HEK293 (cell line): ENCODE results near the gene TRIM2.

Source experiments
- CTCF ChIA-PET: fragments of 350-600 bp; formaldehyde crosslinking; extraction: SDS; loops from one replicate; lab custom pipeline; 2021; ENCODE audit warnings: antibody characterized with exemption; lab: Yijun Ruan, JAX
- POLR2A ChIA-PET: fragments of 300-600 bp; formaldehyde crosslinking; extraction: SDS; loops from one replicate; lab custom pipeline; 2020; ENCODE audit warnings: antibody characterized with exemption, inconsistent platforms; lab: Yijun Ruan, JAX
- H3K27ac ChIP-seq: fragments of 200-500 bp; sonication (Bioruptor generic); 2 replicates; pipeline ENCODE4 v1.5.1; 2014; ENCODE audit warnings: low read depth, low read length, control low read depth, inconsistent platforms; ENCODE audit errors: extremely low read depth
- H3K36me3 ChIP-seq, 2 experiments: fragments of 200-500 bp in 1 of 2; sonication (Bioruptor generic) in 1 of 2; 1 replicate in 1 of 2; 2 replicates in 1 of 2; pipeline ENCODE4 v1.5.1; 2014 to 2017; ENCODE audit warnings: inconsistent platforms in 2 of 2, low read length in 2 of 2; ENCODE audit not compliant: control insufficient read depth in 2 of 2, insufficient read depth in 1 of 2
- H3K4me1 ChIP-seq: fragments of 200-500 bp; sonication (Bioruptor generic); 2 replicates; pipeline ENCODE4 v1.5.1; 2014; ENCODE audit warnings: mild to moderate bottlenecking, low read length, inconsistent platforms; ENCODE audit not compliant: control insufficient read depth, insufficient read depth
- H3K4me3 ChIP-seq: 2 replicates; pipeline ENCODE4 v1.5.1; 2011; ENCODE audit warnings: low read depth, mild to moderate bottlenecking, control low read depth, low read length, moderate library complexity
- H3K9me3 ChIP-seq: fragments of 200-500 bp; sonication (Bioruptor generic); 2 replicates; pipeline ENCODE4 v1.5.1; 2014; ENCODE audit warnings: low read depth, low read length, inconsistent platforms; ENCODE audit not compliant: control insufficient read depth, insufficient read depth
- HOXD13 ChIP-seq: sonication (generic); formaldehyde crosslinking; IDR thresholded peaks from 2 replicates; pipeline ENCODE4 v1.8.0; 2022; ENCODE audit warnings: missing genetic modification reagents, borderline replicate concordance
- INSM2 ChIP-seq: fragments of 450-650 bp; formaldehyde crosslinking; IDR thresholded peaks from 2 replicates; pipeline ENCODE4 v1.5.1; 2016; ENCODE audit warnings: missing biosample characterization, missing genetic modification characterization
- OSR2 ChIP-seq: fragments of 450-650 bp; formaldehyde crosslinking; IDR thresholded peaks from 2 replicates; pipeline ENCODE4 v1.5.1; 2016; ENCODE audit warnings: missing biosample characterization, missing genetic modification characterization
- SP2 ChIP-seq: fragments of 450-650 bp; formaldehyde crosslinking; IDR thresholded peaks from 2 replicates; pipeline ENCODE4 v1.5.1; 2016; ENCODE audit warnings: missing biosample characterization, missing genetic modification characterization
- ZBTB8A ChIP-seq: fragments of 450-650 bp; formaldehyde crosslinking; IDR thresholded peaks from 2 replicates; pipeline ENCODE4 v1.5.1; 2016; ENCODE audit warnings: missing biosample characterization, missing genetic modification characterization
- ZNF114 ChIP-seq: fragments of 450-650 bp; formaldehyde crosslinking; IDR thresholded peaks from 2 replicates; pipeline ENCODE4 v1.5.0; 2017; ENCODE audit warnings: missing biosample characterization, missing genetic modification characterization
- ZNF133 ChIP-seq: fragments of 450-650 bp; formaldehyde crosslinking; IDR thresholded peaks from 2 replicates; pipeline ENCODE4 v1.5.1; 2016; ENCODE audit warnings: missing biosample characterization, missing genetic modification characterization
- ZNF184 ChIP-seq: fragments of 450-650 bp; IDR thresholded peaks from 2 replicates; pipeline ENCODE4 v1.5.1; 2018; ENCODE audit warnings: missing biosample characterization, mild to moderate bottlenecking, missing genetic modification characterization
- ZNF211 ChIP-seq: fragments of 450-650 bp; formaldehyde crosslinking; IDR thresholded peaks from 2 replicates; pipeline ENCODE4 v1.5.1; 2016; ENCODE audit warnings: low read depth, missing biosample characterization, missing genetic modification characterization
- ZNF221 ChIP-seq: fragments of 450-650 bp; formaldehyde crosslinking; IDR thresholded peaks from 2 replicates; pipeline ENCODE4 v1.5.1; 2017; ENCODE audit warnings: missing biosample characterization, missing genetic modification characterization, borderline replicate concordance
- ZNF23 ChIP-seq: fragments of 450-650 bp; formaldehyde crosslinking; IDR thresholded peaks from 2 replicates; pipeline ENCODE4 v1.5.1; 2016; ENCODE audit warnings: missing biosample characterization, missing genetic modification characterization, borderline replicate concordance
- ZNF24 ChIP-seq: fragments of 450-650 bp; formaldehyde crosslinking; IDR thresholded peaks from 2 replicates; pipeline ENCODE4 v1.5.1; 2016; ENCODE audit warnings: missing biosample characterization, missing genetic modification characterization
- ZNF266 ChIP-seq: fragments of 450-650 bp; formaldehyde crosslinking; IDR thresholded peaks from 2 replicates; pipeline ENCODE4 v1.5.1; 2016; ENCODE audit warnings: missing biosample characterization, missing genetic modification characterization, low read depth
- ZNF274 ChIP-seq, 2 experiments: fragments of 200-500 bp in 1 of 2; fragments of 450-650 bp in 1 of 2; sonication (Bioruptor generic) in 1 of 2; formaldehyde crosslinking in 1 of 2; IDR thresholded peaks; 2 replicates each; pipeline versions ENCODE4 v1.5.1 to v1.6.1; 2014 to 2016; ENCODE audit warnings: borderline replicate concordance in 1 of 2, inconsistent platforms in 1 of 2, low read length in 1 of 2, missing biosample characterization in 1 of 2, missing genetic modification characterization in 1 of 2
- ZNF292 ChIP-seq: fragments of 450-650 bp; formaldehyde crosslinking; IDR thresholded peaks from 2 replicates; pipeline ENCODE4 v1.5.1; 2016; ENCODE audit warnings: low read depth, missing biosample characterization, missing genetic modification characterization, borderline replicate concordance
- ZNF394 ChIP-seq: fragments of 450-650 bp; formaldehyde crosslinking; IDR thresholded peaks from 2 replicates; pipeline ENCODE4 v1.5.1; 2016; ENCODE audit warnings: missing biosample characterization, missing genetic modification characterization, mild to moderate bottlenecking, moderate library complexity, borderline replicate concordance
- ZNF416 ChIP-seq: fragments of 450-650 bp; formaldehyde crosslinking; IDR thresholded peaks from 2 replicates; pipeline ENCODE4 v1.5.1; 2016; ENCODE audit warnings: missing biosample characterization, missing genetic modification characterization
- ZNF501 ChIP-seq: fragments of 450-650 bp; formaldehyde crosslinking; IDR thresholded peaks from 2 replicates; pipeline ENCODE4 v1.5.1; 2016; ENCODE audit warnings: missing biosample characterization, missing genetic modification characterization
- ZNF518A ChIP-seq: fragments of 450-650 bp; formaldehyde crosslinking; conservative IDR thresholded peaks from 2 replicates; pipeline ENCODE4 v1.5.1; 2016; ENCODE audit warnings: low read depth, missing biosample characterization, missing genetic modification characterization
- ZNF549 ChIP-seq: fragments of 450-650 bp; IDR thresholded peaks from 2 replicates; pipeline ENCODE4 v1.5.1; 2018; ENCODE audit warnings: missing biosample characterization, missing genetic modification characterization, mild to moderate bottlenecking, inconsistent platforms, moderate library complexity
- ZNF585B ChIP-seq: fragments of 450-650 bp; formaldehyde crosslinking; IDR thresholded peaks from 2 replicates; pipeline ENCODE4 v1.5.1; 2016; ENCODE audit warnings: missing biosample characterization, missing genetic modification characterization
- ZNF596 ChIP-seq: fragments of 450-650 bp; IDR thresholded peaks from 2 replicates; pipeline ENCODE4 v1.5.0; 2018; ENCODE audit warnings: missing biosample characterization, mild to moderate bottlenecking, missing genetic modification characterization, moderate library complexity
- ZNF624 ChIP-seq: fragments of 450-650 bp; formaldehyde crosslinking; IDR thresholded peaks from 2 replicates; pipeline ENCODE4 v1.5.1; 2017; ENCODE audit warnings: missing biosample characterization, missing genetic modification characterization
- ZNF704 ChIP-seq: fragments of 450-650 bp; formaldehyde crosslinking; IDR thresholded peaks from 2 replicates; pipeline ENCODE4 v1.5.1; 2016; ENCODE audit warnings: missing biosample characterization, missing genetic modification characterization
- ZNF776 ChIP-seq: fragments of 450-650 bp; formaldehyde crosslinking; IDR thresholded peaks from 2 replicates; pipeline ENCODE4 v1.5.0; 2017; ENCODE audit warnings: missing biosample characterization, missing genetic modification characterization, borderline replicate concordance
- ZSCAN23 ChIP-seq: fragments of 450-650 bp; formaldehyde crosslinking; IDR thresholded peaks from 2 replicates; pipeline ENCODE4 v1.5.1; 2016; ENCODE audit warnings: missing biosample characterization, missing genetic modification characterization

The TRIM2 gene

GRCh38 chr4:153325558-153325957, 121.3 kb downstream of the TRIM2 start:
- ChIA-PET POLR2A (no interaction called here), CTCF (interaction anchor here (0.8 to 2.1 kb wide), 2 partner anchors 19 to 57 kb away, joined by 3 to 7 read pairs; partner anchors contain the start of gene MND1)
- TF ChIP-seq HOXD13 (no peak), ZNF133 (tag by site-specific recombination) (no peak), ZNF114 (tag by site-specific recombination) (no peak), OSR2 (tag by site-specific recombination) (no peak), ZNF518A (no peak), ZSCAN23 (tag by site-specific recombination) (no peak), ZNF221 (tag by site-specific recombination) (no peak), ZNF211 (no peak), ZNF501 (no peak), ZNF394 (tag by site-specific recombination) (no peak), ZNF704 (tag by site-specific recombination) (no peak), ZNF292 (no peak)
- Histone ChIP-seq H3K27ac (no peak overlapping the region), H3K4me3 (no peak overlapping the region), H3K36me3 (peaks cover 4 to 28% of the 10 kb centered on the region in 2 experiments; a peak in 2 of 3 replicates), H3K9me3 (no peaks in the 10 kb centered on the region), H3K4me1 (no peaks in the 10 kb centered on the region)

GRCh38 chr4:153326513-153326912, 122.3 kb downstream of the TRIM2 start:
- no peak for TF ChIP-seq ZNF23 (tag by site-specific recombination)
- TF ChIP-seq ZNF704 (tag by site-specific recombination), result no peak
- no peak for TF ChIP-seq ZNF776
- no peak for TF ChIP-seq ZNF184 (tag by site-specific recombination)
- no peak for TF ChIP-seq ZNF274 (IDR thresholded peaks at IDR 0.05; ENCODE audit: low read length)
- no peak for TF ChIP-seq ZNF274 (tag by site-specific recombination; IDR thresholded peaks at IDR 0.05; ENCODE audit: borderline replicate concordance)
- TF ChIP-seq ZNF501, result no peak
- no peak for TF ChIP-seq ZNF585B (tag by site-specific recombination)
- no peak for TF ChIP-seq INSM2 (tag by site-specific recombination)
- TF ChIP-seq SP2 (tag by site-specific recombination), result no peak
- no peak for TF ChIP-seq ZNF416
- no peak for TF ChIP-seq ZNF624 (tag by site-specific recombination)
- no peak for TF ChIP-seq ZNF596 (tag by site-specific recombination)
- TF ChIP-seq ZBTB8A (tag by site-specific recombination), result no peak
- TF ChIP-seq ZNF394 (tag by site-specific recombination), result no peak
- no peak for TF ChIP-seq ZNF114 (tag by site-specific recombination)
- no peak for TF ChIP-seq ZNF24 (tag by site-specific recombination)
- no peak for TF ChIP-seq ZNF549
- TF ChIP-seq ZNF266 (tag by site-specific recombination), result no peak
- ChIA-PET CTCF (interaction anchor here (0.6 to 2.1 kb wide), 3 partner anchors 18 to 200 kb away, joined by 3 to 7 read pairs (median 3); partner anchors contain the start of gene MND1), POLR2A (no interaction called here)
- no peak overlapping the region for H3K27ac ChIP-seq
- H3K9me3 ChIP-seq, result no peaks in the 10 kb centered on the region
- peaks cover 8 to 26% of the 10 kb centered on the region in 2 experiments; a peak in 2 of 3 replicates for H3K36me3 ChIP-seq
- H3K4me1 ChIP-seq, result no peaks in the 10 kb centered on the region
- no peak overlapping the region for H3K4me3 ChIP-seq
